22Rv1 (cell line): ENCODE measurements around the gene COL6A2.
"Not testable (repeated sequence)": the region's sequence is repeated elsewhere in the genome, so short reads cannot be mapped to it uniquely, and the experiment has no call there.

ENCODE experiments used
- H3K27ac ChIP-seq: fragments of 450-650 bp; 2 replicates; pipeline ENCODE4 v1.5.1; 2017
- CTCF ChIP-seq: fragments of 450-650 bp; IDR thresholded peaks from 2 replicates; pipeline ENCODE4 v1.5.1; 2017; ENCODE audit warnings: mild to moderate bottlenecking
- ZFX ChIP-seq: fragments of 450-650 bp; IDR thresholded peaks from 2 replicates; pipeline ENCODE4 v1.6.1; 2017; ENCODE audit warnings: antibody characterized with exemption, borderline replicate concordance

COL6A2 gene

GRCh38 chr21:46160907-46161632, 63.2 kb downstream of the COL6A2 start:
- TF ChIP-seq ZFX: no peak
- no peak for TF ChIP-seq CTCF
- H3K27ac ChIP-seq: no peak overlapping the region

- TF ChIP-seq CTCF: no peak
- no peak for TF ChIP-seq ZFX
- H3K27ac ChIP-seq: no peak overlapping the region
These were observed 64.0 kb downstream of the COL6A2 start for GRCh38 chr21:46161633-46162592.

- TF ChIP-seq CTCF (no peak), ZFX (no peak)
- no peak overlapping the region for H3K27ac ChIP-seq
These were observed 65.5 kb downstream of the COL6A2 start for GRCh38 chr21:46163380-46163779.

- H3K27ac ChIP-seq: no peak overlapping the region
- TF ChIP-seq ZFX (no peak), CTCF (no peak)
These were observed 67.2 kb downstream of the COL6A2 start for GRCh38 chr21:46165098-46165497.

GRCh38 chr21:46168238-46168637, 70.3 kb downstream of the COL6A2 start:
- no peak for TF ChIP-seq ZFX
- TF ChIP-seq CTCF: no peak
- no peak overlapping the region for H3K27ac ChIP-seq

GRCh38 chr21:46168659-46169386, 70.9 kb downstream of the COL6A2 start:
- TF ChIP-seq ZFX (no peak), CTCF (no peak)
- H3K27ac ChIP-seq: no peak overlapping the region

GRCh38 chr21:46170436-46171193, 72.7 kb downstream of the COL6A2 start:
- H3K27ac ChIP-seq: not testable (repeated sequence)
